ENCODE data around the gene NECAB3. TPM values are rescaled to one million over a fixed set of nuclear protein-coding genes. Genes with fewer than 3 reads are reported as not detected.

NECAB3 gene
- total and polyA plus RNA-seq, 2 of the 4 experiments (the other 2 are of a cell fraction): 8.6 to 28.4 TPM

- 0 out of 2 replicates have a peak, but pooled peaks have one; percentile 9 for ATAC-seq (ENCODE audit: low read depth)
- H3K56ac ChIP-seq (ENCODE audit: extremely low read depth, insufficient read depth, low read length): no peak overlapping the region
- no peak for DNase-seq
- ChIA-PET CTCF (no interaction called here), POLR2A (ENCODE audit: unreplicated experiment) (no interaction called here)
- intact Hi-C loops (cut with micrococcal nuclease): no loop called here
- H3K79me1 ChIP-seq (ENCODE audit: low read depth in 1 of 2, low read length in 2 of 2): no peaks in the 10 kb centered on the region
- no peak overlapping the region for H4K8ac ChIP-seq (ENCODE audit: low read depth in 2 of 2, low read length in 2 of 2)
- H4K5ac ChIP-seq (ENCODE audit: low read depth, low read length): no peak overlapping the region
- H3K4ac ChIP-seq (ENCODE audit: low read depth, low read length): no peak overlapping the region
- peaks cover 23% of the 10 kb centered on the region for H3K36me3 ChIP-seq (ENCODE audit: control insufficient read depth, insufficient read depth, low read length)
- dilution Hi-C loops (cut with HindIII; ENCODE audit: low sequenced_read_pairs, unreplicated experiment): no loop called here
- no peak overlapping the region for H3K4me2 ChIP-seq (ENCODE audit: low read depth, low read length)
- WGBS, 2 experiments (ENCODE audit: extremely low coverage in 2 of 2, insufficient read length in 1 of 2): 89% methylated on average over 7 of the region's 14 CpGs; no CpG with 5 or more reads in 1 of the 2 experiments
- peaks cover 14% of the 10 kb centered on the region; the same call in 1 of the 2 replicates for H3K9me1 ChIP-seq (ENCODE audit: insufficient read depth, low read length)
- no peaks in the 10 kb centered on the region for H3K9me3 ChIP-seq (ENCODE audit: control insufficient read depth, insufficient read depth, low read length)
- H4K20me1 ChIP-seq (ENCODE audit: insufficient read depth, low read length): peaks cover 9% of the 10 kb centered on the region; the same call in 1 of the 2 replicates
- no peak overlapping the region for H2BK15ac ChIP-seq (ENCODE audit: low read depth, low read length)
- no peak overlapping the region for H3K14ac ChIP-seq (replicated peaks; ENCODE audit: low read depth, low read length)
- no peak overlapping the region for H2AFZ ChIP-seq (replicated peaks; ENCODE audit: low read length, poor library complexity)
- no peak overlapping the region for H2AK5ac ChIP-seq (ENCODE audit: low read depth, low read length)
- no peak overlapping the region for H2BK20ac ChIP-seq (ENCODE audit: low read depth, low read length)
- no peak overlapping the region for H2AK9ac ChIP-seq (replicated peaks; ENCODE audit: low read depth, low read length, poor library complexity)
- no peak overlapping the region for H2BK120ac ChIP-seq (ENCODE audit: low read depth, low read length)
- H3K18ac ChIP-seq (ENCODE audit: low read depth, low read length): no peak overlapping the region
- no peak overlapping the region for H3K27ac ChIP-seq (ENCODE audit: insufficient read depth, low read length)
- no peak overlapping the region; the same call in 1 of the 2 replicates for H4K91ac ChIP-seq (ENCODE audit: insufficient read depth, low read depth, low read length)
- no peaks in the 10 kb centered on the region for H3K27me3 ChIP-seq (ENCODE audit: control insufficient read depth, insufficient read depth, low read length)
- in situ Hi-C loops (cut with MboI; ENCODE audit: low sequenced_read_pairs): no loop called here
- BruUV-seq (replicated peaks): no TSS peak
- H3K23ac ChIP-seq (ENCODE audit: low read depth, low read length): no peak overlapping the region; the same call in 1 of the 2 replicates
- H3K4me3 ChIP-seq (ENCODE audit: insufficient read depth, low read depth, low read length): no peak overlapping the region
- no peak for TF ChIP-seq MAFK (IDR thresholded peaks at IDR 0.05; ENCODE audit: low read depth, low read length)
- TF ChIP-seq SMC3 (IDR thresholded peaks at IDR 0.05; ENCODE audit: low read depth, low read length): no peak
- no peak for TF ChIP-seq BHLHE40 (IDR thresholded peaks at IDR 0.05; ENCODE audit: low read depth, low read length)
- no peak for TF ChIP-seq CTCF (conservative IDR thresholded peaks at IDR 0.05; ENCODE audit: low read depth, low read length)
- no peak for TF ChIP-seq POLR2A (IDR thresholded peaks at IDR 0.05; ENCODE audit: low read depth, low read length)
- no peak for TF ChIP-seq CEBPB (IDR thresholded peaks at IDR 0.05; ENCODE audit: low read depth, low read length)
- TF ChIP-seq MAZ (IDR thresholded peaks at IDR 0.05; ENCODE audit: borderline replicate concordance, low read depth, low read length): no peak
- TF ChIP-seq ELK1 (IDR thresholded peaks at IDR 0.05; ENCODE audit: borderline replicate concordance, low read depth, low read length): no peak
- no peak for TF ChIP-seq CHD1 (IDR thresholded peaks at IDR 0.05; ENCODE audit: low read depth, low read length)
- no peak for TF ChIP-seq RFX5 (IDR thresholded peaks at IDR 0.05; ENCODE audit: low read depth, low read length)
- no peak for TF ChIP-seq USF2 (IDR thresholded peaks at IDR 0.05; ENCODE audit: low read depth, low read length)
- no peak for TF ChIP-seq RAD21 (IDR thresholded peaks at IDR 0.05; ENCODE audit: low read length)
- TF ChIP-seq RCOR1 (IDR thresholded peaks at IDR 0.05; ENCODE audit: insufficient replicate concordance, low read length): no peak
- TF ChIP-seq FOS (IDR thresholded peaks at IDR 0.05; ENCODE audit: low read depth, low read length): no peak
- no peak for TF ChIP-seq MXI1 (IDR thresholded peaks at IDR 0.05; ENCODE audit: borderline replicate concordance, low read depth, low read length)
- H2BK5ac ChIP-seq (ENCODE audit: low read depth, low read length, poor library complexity, severe bottlenecking): no peak overlapping the region
- H3K4me1 ChIP-seq (ENCODE audit: control insufficient read depth, insufficient read depth, low read length): peaks cover 3% of the 10 kb centered on the region; the same call in 1 of the 2 replicates
- H3K9ac ChIP-seq (ENCODE audit: low read depth, low read length): no peak overlapping the region
Observed at GRCh38 chr20:33648396-33649004, 25.7 kb downstream of the NECAB3 start.

All from IMR-90 (cell line).